NCI-H345 (cell line): ENCODE data around the gene MTF1.
A peak's percentile ranks its signal among the peaks of the same experiment; 100 is the strongest.
"Not testable (repeated sequence)": the region's sequence is repeated elsewhere in the genome, so short reads cannot be mapped to it uniquely, and the experiment has no call there.

Experiments used
- DNase-seq: peaks from one replicate; lab custom pipeline; 2025; lab: John Stamatoyannopoulos, UW

The MTF1 gene

DNA sequence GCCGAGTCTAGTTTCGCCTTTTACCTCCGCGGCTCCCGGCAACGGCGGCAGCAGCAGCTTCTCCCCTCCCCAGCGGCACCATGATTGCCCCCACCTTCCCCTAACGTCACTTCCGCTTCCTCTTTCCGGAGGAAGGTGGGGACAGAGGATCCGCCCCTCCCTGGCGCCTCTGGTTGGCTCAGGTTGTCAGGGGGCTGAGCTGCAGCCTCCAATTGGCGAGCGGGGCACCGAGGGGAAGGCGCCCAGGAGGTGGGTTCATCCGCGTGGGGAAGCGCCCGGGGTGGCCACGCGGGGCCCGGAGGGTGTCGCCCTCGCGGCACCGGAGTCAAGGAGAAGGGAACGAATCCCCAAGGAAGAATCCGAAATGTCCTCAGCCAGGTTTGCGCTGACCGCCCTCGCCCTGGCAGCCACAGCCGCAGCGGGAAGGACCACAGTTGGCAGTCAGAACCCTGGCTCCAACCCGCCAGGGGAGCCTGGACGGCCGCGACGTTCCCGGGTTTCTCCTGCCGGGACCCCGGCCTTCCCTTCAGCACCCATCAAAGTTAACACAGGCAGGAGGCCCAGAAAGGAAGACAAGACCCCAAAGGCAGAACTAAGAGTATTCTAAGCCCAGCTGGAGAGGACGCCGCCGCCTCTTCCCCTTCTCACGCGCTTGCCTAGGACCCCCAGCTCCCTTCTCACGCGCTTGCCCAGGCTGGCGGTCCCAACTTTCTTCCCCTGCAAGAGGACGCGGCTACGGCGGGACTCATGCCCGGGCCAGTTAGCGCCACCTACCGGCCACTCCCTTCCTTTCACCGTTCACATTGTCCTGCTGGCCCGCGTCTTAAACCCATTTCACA, at the start of gene MTF1:
MTF1 (minus strand) TSS at position 86 of the 839 bp plus-strand sequence. CDS start 1,934 bp downstream, outside the sequence.
- peak; percentile 98 for DNase-seq

DNA sequence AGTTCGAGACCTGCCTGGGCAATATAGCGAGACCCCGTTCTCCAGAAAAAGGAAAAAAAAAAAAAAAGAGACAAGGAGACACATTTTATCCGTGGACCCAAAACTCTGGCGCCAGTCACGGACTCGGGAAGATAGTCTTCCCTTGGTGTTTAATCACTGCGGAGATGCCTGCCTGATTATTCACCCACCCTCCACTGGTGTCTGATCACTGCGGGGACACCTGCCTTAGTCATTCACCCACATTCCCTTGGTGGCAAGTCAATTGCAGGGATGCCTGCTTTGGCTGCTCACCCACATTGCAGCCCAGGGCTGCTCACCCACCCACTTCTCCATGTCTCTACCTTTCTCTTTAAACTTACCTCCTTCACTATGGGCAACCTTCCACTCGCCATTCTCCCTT, 49.1 kb upstream of the MTF1 start:
- DNase-seq: not testable (repeated sequence)

DNA sequence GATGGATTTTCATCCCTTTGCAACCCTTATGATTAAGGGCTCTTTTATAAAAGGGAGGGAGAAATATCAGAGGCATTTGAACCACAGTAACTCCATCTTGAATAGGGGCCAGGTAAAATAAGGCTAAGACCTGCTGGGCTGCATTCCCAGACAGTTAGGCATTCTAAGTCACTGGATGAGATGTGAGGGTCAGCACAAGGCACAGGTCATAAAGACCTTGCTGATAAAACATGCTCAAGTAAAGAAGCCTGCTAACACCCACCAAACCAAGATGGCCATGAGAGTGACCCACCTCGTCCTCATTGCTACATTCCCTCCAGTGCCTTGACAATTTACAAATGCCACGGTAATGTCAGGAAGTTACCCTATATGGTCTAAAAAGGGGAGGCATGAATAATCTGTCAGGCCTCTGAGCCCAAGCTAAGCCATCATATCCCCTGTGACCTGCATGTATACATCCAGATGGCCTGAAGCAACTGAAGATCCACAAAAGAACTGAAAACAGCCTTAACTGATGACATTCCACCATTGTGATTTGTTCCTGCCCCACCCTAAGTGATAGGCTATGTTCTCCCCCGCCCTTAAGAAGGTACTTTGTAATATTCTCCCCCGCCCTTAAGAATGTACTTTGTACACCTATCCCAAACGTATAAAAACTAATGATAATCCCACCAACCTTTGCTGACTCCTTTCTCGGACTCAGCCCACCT, 48.2 kb upstream of the MTF1 start:
- DNase-seq: not testable (repeated sequence)

DNA sequence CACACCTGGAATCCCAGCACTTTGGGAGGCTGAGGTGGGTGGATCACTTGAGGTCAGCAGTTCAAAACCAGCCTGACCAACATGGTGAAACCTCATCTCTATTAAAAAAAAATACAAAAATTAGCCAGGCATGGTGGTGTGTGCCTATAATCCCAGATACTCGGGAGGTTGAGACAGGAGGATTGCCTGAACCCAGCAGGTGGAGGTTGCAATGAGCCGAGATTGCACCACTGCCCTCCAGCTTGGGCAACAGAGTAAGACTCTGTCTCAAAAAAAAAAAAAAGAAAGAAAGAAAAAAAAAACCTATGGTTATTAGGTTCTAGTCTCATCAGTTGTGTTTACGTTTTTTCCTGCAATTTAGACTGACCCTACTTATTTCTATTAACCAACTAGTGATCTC, 47.2 kb upstream of the MTF1 start:
- DNase-seq: not testable (repeated sequence)

DNA sequence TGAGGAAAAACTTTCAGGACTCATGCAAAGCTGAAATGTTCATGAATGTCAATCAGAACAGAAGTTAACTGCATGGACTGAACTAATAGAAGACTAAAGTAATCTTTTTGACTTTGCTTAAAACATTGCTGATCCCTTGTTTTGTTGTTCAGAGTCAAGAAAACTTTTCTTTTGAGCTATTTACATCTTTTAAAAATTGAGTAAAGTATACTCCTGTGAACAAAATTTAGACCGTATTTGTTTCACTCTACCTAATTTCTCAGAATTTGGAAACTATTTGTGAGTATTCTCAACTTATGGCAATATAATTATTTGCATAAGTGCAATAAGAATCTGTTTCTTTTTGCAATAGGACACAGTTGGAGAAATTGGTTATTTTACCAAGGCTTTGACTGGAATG, 46.3 kb upstream of the MTF1 start:
- DNase-seq: no peak

DNA sequence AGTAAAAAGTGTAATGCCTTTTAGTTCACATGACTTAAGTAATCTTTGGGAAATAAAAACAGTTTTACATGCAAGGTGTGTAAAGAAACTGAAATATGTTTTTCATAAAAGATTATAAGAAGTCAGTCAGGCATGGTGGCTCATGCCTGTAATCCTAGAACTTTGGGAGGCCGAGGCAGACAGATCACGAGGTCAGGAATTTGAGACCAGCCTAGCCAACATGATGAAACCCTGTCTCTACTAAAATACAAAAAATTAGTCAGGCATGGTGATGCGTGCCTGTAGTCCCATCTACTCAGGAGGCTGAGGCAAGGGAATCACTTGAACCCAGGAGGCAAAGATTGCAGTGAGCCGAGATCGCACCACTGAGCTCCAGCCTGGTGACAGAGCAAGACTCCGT, 44.5 kb upstream of the MTF1 start:
- not testable (repeated sequence) for DNase-seq

DNA sequence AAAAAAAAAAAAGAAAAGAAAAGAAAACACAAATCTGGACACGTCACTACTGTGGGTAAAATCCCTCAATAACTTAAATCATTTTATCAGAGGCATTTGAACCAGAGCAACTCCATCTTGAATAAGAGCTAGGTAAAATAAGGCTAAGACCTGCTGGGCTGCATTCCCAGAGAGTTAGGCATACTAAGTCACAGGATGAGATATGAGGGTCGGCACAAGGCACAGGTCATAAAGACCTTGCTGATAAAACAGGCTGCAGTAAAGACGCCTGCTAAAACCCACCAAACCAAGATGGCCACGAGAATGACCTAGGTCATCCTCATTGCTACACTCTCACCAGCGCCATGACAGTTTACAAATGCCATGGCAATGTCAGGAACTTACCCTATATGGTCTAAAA, 43.6 kb upstream of the MTF1 start:
- DNase-seq: no peak

DNA sequence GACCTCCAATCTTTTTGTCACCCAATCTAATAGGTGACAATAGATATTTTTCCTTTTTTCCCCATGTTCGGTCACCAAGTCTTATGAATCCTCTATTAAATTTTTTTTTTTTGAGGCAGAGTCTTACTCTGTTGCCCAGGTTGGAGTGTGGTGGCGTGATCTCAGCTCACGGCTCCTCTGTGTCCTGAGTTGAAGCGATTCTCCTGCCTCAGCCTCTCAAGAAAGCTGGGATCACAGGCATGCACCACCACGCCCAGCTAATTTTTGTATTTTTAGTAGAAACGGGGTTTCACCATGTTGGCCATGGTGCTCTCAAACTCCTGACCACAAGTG, 42.5 kb upstream of the MTF1 start:
- DNase-seq: no peak

DNA sequence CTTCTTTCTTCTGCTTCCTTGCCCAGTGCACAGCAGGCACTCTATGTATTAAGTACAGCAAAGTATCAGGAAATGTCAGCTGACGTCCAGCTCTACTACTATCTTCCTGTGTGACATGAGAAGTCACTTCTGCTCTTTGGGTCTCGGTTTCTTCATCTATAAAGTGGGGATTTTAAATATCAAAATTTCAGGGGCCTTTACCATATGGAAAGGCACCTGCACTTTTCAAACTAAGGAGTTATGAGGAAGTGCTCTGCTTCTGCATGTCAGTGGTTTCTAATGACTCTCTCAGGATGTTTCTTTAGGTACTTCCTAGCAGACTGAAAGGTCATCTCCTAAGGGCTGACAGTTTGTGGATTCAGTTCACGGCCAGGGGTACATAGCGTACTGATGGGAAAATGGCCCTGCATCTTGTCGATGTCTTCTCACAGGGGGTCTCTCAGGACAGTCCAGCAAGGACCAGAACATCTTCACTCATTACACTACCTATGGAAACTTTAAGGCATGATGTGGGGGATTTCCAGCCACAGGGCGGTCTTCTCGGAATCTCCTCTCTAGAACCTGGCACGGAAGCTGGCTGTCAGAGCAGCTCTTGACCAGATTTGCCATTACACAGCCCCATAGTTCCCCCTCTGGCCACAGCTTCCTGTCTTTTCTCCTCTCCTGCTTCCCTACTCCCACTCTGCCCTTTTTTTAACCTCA, 42.0 kb upstream of the MTF1 start:
- no peak for DNase-seq

DNA sequence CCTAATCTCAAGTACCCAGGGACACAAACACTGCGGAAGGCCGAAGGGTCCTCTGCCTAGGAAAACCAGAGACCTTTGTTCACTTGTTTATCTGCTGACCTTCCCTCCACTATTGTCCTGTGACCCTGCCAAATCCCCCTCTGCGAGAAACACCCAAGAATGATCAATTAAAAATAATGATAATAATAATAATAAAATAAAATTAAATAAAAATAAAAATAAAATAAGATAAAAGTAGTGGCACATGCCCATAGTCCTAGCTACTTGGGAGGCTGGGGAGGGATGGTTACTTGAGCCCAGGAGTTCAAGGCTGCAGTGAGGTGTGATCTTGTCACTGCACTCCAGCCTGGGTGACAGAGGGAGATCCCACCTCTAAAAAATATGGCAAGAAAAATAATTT, 38.2 kb upstream of the MTF1 start:
- DNase-seq: not testable (repeated sequence)

DNA sequence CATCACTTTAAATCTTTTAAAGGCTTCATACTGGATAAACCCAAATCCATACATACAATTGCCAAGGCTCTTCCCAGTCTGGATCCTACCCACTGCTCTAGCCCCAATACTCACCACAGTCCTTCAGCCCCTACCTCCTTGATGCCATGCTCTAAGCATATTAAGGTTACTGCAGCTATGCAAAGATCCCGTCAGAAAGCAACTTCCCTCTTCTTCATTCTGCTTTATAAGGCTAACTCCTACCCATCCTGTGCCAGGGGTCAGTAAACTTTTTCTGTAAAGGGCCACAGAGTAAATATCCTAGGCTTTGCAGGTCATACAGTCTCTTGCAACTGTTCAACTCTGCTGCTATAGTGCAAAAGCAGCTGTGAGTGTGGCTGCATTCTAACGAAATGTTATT, 34.3 kb upstream of the MTF1 start:
- no peak for DNase-seq

DNA sequence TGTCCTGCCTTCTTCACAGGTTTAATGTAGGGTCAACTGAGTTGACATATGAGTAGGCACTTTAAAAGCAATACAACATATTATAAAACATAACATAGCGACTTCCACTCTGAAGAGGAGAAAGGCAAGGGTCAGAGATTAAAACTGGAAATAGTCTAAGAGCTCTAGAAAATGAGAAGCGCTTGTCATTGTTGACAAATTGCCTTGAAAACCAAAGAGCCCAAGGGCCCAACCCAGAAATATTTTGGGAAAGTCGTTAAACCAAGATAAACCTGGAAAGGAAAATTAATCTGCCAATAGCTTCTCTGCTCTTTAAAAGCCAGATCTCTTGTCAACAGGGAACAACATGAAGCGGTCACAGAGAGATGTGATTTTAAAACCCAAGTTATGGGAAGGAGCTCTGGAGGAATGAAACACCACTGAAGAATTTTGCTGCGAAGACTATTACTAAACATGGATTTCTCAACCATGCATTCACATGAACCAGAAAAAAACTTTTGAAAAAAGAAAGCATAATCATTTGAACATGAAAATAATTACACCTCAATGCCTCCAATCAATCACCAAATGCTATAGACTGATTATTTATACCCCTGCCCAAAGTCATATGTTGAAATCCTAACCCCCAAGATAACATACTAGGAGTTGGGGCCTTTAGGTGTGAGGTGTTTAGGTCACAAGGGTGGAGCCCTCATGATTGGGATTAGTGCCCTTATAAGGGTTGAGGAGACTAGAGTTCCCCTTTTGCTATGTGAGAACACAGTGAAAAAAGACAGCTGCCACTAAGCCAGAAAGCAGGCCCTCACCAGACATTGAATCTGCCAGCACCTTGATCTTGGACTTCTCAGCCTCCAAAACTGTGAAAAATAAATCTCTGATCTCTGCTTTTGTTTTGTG, 33.0 kb upstream of the MTF1 start:
- no peak for DNase-seq

DNA sequence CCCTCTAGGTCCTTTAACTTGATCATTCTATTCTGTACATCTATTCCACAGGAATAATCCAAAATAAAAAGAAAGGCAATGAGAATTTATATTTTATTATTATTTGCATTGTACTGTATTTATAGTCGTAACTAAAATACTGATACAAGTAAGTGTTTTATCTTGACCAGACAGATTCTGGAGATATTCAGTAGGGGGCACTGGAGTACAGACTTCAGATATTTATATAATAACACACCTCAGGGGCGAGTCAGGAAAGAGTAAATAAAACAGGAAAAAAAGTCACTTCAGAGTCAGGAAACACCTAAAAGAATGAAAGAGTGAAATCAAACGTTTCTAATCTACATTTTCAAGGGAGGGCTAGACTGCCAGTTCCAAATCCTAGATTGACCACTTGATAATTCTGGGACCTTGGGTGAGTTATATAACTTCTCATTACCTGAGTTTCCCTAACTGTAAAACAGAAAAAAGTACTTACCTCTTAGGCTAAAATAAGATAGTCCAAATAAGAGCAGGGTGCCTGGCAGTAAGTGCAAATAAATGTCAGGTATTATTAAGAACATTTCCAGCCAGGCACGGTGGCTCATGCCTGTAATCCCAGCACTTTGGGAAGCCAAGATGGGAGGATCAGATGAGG, 31.1 kb upstream of the MTF1 start:
- DNase-seq: peak; percentile 46

DNA sequence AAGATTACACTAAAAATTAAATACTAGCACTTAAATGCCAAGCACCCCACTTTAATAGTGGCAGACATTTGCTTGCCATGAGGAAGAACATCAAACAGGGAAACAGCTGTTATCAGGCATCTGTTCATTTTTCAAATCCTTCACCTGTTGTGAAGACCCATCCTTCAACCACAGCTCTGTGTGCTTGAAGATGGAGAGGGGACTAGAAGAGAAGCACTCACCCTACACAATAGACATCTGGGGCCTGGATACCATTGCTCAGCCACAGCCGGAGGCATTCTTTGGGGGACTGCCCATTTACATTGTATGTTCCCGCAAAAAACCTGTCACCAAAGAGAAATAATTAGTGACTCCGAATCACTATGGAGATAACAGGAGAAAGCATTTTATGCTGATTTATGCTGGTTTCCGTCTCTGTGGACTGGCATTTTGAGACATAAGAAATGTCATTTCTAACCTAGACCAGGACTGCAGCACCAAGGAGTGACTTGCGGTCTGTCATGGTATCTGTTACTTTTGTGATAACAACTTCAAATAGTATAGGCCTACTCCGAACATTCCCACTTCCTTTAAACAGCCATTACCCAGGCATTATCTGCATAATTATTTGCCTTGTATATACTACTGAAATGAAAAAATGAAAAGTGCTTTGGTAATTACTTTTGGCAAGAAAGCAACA, 28.8 kb upstream of the MTF1 start:
- DNase-seq: no peak

DNA sequence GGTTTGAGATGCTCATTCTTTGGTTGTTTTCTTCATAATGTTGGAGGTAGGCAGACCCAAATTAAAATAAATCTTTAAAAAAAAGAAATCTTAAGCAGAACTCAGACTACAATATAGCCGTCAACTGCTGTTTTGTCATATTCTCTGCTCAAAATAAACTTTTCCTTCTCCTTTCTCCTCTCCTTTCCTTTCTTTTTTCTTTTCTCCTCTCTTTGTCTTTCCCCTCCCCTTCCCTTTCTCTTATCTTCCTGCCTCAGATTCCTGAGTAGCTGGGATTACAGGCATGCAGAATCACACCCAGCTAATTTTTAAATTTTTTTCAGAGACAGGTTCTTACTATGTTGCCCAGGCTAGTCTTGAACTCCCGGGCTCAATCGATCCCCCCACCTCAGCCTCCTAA, 24.8 kb upstream of the MTF1 start:
- no peak for DNase-seq

DNA sequence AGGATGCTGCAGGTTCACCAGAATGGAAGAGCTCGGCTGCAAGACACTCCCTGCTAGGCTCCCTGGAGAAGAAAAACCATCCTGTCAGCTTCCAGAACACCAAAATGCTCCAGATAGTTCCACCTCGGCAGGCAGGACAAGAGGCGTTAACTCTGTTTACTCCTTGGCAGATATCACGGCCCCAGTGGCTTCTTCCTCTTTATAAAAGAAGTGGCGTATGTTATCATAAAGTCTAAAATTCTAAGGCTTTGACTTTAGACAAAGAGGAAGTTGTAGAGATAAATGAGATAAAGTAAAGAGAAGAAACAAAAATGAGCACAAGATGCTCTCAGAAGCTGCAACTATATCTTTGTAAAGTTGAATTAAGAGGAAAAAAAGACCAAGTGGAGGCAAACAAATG, 24.3 kb upstream of the MTF1 start:
- DNase-seq: no peak

DNA sequence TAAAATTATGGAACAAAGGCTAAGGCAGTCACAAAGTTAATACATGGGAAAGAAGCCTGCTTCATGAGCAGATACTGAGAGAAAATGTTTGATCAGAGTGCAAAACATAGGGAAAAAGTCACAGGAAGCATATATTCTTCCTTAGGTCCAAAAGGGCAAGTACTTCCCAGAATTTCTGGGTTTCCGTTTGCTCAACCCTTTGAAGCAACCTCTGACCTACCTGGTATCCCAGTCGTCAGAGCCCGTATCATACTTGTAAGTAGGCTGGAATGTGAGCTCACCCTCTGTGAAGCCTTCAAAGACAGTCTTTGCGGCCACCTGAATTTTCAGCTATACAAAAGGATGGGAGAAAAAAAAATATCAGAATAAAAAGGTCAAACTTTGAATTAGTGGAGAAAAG, 20.5 kb upstream of the MTF1 start:
- no peak for DNase-seq

DNA sequence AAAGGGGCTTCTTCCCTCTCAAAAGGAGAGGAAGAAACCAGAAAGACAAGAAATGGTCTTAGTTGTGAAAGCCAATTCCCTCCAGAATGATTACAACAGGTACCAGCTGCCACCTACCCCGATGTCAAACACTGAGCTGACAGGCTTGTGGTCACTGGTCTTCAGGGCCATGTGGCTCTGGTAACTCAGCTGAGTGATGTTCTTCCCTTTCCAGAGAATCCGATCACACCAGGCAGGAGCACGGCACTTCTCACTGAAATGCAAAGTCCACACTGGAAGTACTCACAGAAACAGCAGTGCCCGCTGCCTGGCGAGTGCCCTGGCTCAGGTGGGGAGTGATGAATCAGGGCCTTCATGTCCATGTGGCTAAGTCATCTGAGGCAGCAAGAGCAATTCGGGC, 18.7 kb upstream of the MTF1 start:
- no peak for DNase-seq

DNA sequence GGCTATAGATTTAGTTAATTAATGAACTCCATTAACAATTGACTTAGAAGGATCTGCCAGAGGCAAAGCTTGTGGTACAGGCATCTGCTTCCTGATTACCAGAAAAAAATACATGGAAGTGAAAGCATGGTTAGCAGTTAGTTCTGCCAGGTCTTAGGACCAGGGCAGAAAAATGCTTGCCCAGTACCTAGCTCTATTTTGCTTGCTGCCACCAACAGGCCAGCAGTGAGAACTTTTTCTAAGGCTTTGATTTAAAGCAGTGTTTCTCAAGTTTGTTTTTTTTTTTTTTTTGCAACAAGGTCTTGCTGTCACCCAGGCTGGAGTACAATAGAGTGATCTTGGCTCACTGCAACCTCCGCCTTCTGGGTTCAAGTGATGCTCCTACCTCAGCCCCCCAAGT, 16.4 kb upstream of the MTF1 start:
- no peak for DNase-seq

DNA sequence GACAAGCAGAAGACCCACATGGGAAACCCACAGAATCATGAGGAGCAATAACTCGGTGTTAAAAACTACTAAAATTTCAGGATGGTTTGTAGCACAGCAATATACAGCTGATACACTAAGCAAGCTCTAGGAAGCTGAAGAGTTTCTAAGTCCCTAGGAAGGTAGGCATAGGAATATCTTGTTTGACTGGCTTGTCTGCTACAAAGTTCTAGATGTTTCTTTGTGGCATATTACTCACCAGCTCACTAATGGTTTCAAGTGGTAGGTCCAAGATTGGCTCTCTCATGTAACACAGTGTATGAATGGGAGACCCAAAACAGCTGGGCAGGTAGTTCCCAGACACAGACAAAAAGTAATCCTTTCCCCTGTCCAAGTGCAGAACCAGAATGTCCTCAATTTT, 13.3 kb upstream of the MTF1 start:
- DNase-seq: no peak

DNA sequence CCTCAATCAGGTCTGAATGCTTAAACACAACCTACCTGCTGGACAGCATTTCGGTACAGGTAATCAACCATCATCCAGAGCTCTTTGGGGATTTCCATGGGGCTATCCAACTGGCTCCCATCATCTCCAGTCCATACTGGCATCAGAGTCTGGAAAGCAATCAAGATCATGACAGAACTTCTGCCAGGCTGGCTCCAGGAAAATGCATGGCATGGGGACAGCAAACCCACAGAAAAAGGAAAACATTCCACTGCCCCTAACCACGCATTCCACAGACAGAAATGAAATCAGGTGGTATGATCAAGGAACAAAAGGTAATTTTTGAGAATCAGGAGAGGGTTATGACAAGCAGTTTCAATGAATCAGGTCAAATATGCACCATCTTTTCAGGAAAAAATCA, 9.1 kb upstream of the MTF1 start:
- no peak for DNase-seq
